ENCODE results near the gene BCAS3.
"Not testable (repeated sequence)": the region's sequence is repeated elsewhere in the genome, so short reads cannot be mapped to it uniquely, and the experiment has no call there.

BCAS3 gene

GRCh38 chr17:61225178-61225882 lies 547.7 kb downstream of the BCAS3 start:
- no peak for DNase-seq (ENCODE audit: low read depth in 3 of 3)

DNA sequence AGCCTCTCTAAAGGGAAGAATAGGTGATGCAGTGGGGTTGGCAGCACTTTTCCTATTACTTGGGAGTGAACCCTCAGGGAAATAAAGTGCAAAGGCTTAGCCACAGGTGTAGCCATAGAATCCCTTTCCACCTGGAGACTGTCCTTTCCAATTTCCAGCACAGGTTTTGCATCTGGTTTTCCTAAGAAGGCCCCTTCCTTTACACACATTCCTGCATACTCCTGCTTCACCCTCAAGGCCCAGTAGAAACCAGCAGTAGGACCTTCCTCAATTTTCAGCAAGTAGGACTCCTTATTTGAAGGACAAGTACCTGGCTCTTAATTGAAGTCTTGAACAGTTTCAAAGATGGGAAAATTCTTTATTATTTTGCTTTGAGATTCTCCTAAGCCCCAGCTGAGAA lies 550.2 kb downstream of the BCAS3 start:
- DNase-seq (ENCODE audit: low read depth in 3 of 3): no peak

GRCh38 chr17:61230461-61230860 lies 552.8 kb downstream of the BCAS3 start:
- DNase-seq (ENCODE audit: low read depth in 3 of 3): no peak

DNA sequence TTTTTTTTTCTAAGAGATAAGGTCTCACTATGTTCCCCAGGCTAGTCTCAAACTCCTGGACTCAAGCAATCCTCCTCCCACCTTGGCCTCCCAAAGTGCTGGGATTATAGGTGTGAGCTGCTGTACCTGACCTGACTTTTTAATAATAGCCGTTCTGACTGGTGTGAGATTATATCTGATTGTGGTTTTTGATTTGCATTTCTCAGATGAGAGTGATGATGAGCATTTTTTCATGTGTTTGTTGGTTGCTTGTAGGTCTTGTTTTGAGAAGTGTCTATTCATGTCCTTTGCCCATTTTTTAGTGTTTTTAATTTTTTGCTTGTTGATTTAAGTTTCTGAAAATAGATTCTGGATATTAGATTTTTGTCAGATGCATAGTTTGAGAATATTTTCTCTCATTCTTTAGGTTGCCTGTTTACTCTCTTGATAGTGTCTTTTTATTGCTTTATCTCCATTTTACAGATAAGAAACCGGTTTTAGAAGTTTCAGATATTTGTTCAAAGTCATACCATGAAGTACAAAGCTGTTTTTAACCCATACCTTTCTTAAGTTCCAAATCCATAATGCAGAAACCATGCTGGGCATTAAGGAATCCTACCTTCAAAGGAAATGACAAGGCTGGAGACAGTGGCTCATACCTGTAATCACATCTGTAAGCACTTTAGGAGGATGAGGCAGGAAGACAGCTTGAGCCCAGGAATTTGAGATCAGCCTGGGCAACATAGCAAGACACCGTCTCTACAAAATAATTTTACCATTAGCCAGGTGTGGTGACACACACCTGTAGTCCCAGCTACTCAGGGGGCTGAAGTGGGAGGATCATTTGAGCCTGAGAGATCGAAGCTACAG lies 553.5 kb downstream of the BCAS3 start:
- no peak for DNase-seq (ENCODE audit: low read depth in 3 of 3)

DNA sequence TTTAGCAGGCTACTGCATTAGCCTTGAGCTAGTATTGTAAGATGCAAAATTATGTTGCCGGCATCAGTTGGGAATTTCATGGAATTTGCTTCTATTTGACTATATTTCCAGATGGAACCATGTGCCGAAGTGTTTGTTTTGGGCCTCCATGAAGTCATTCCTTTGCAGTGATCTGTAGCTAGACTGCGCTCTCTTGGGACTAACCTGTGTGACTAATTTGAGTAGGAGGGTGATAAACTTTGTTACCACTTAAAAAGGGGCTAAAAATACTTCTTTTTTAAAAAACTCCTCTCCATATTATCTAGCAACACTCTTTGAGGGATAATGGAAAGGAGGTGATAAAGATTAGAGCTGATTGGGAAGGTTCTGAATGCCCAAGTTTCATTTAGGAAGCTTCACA lies 555.2 kb downstream of the BCAS3 start:
- no peak for DNase-seq (ENCODE audit: low read depth in 3 of 3)

DNA sequence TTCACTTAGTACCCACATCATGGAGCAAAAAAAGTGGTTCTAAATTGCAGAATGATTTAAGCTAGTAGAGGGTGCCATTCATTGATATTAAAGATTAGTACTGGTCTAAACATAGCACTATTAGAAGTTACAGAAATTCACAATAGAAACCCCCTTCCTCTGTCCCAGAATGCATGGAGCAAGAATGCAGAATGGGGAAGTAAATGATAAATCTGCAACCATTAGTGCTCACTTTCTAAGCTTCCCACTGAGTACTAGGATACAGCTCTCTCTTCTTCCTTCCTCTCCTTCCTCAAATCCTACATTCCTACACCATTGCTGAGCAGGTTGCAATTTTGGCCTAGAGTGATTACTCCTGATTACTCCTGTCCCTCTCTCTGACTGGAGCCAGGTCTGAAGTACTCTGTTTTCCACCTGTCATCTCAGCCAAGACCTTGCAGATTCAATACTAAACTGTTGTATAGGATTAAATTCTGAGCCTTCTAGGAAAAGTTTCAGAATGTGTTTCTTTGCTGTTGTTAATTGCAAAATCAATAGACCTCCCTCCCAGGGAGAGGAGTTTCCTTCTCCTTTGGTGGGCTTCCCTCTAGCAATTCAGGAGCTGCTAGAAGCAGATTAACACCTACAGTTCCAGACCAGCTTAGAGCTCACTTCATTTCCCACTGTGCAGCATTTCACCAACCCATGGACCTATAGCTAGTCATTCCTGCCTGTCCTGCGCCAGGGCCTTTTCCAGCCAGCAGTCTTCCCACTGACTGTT lies 556.5 kb downstream of the BCAS3 start:
- DNase-seq (ENCODE audit: low read depth in 3 of 3): no peak

- no peak for DNase-seq (ENCODE audit: low read depth in 3 of 3)
Measured at GRCh38 chr17:61235001-61235826, 557.6 kb downstream of the BCAS3 start.

DNA sequence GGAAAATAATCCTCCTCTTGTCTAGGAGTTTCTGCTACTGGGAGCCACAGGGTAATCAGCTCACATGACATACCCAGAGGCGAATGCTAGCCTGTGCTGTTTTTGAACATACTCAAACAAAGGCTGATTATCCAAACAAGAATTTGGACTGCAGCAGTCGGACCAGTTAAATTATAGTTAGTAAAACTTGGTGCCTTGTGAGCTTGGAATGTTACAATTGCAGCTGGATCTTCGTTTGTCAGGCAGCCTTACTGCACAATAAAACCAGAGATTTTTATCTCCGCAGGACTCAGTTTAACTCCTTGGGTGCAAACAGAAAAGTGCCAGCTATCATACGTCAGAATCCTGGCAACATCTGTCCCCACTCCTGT lies 558.2 kb downstream of the BCAS3 start:
- DNase-seq (ENCODE audit: low read depth in 3 of 3): no peak

GRCh38 chr17:61237275-61237674 lies 559.6 kb downstream of the BCAS3 start:
- no peak for DNase-seq (ENCODE audit: low read depth in 3 of 3)

- no peak for DNase-seq (ENCODE audit: low read depth in 3 of 3)
Measured at GRCh38 chr17:61238455-61238933, 560.8 kb downstream of the BCAS3 start.

DNA sequence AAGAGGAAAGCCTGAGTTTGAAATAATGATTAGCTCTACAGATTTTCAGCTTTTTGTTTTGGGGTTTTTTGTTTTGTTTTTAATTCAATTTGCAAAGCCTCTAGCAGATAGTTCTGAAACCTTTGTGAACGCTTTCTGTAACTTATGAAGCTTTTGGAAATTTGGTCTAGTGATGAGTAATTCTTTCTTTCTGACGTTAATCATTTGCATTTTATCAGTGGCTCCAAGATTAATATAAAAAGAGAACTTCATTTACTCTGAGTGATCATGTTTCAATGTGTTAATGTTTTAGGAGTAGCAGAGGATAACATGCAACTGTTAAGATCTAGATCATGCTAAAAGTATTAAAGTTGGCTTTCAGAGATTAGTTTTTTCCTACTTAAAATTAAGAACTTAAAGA lies 561.7 kb downstream of the BCAS3 start:
- DNase-seq (ENCODE audit: low read depth in 3 of 3): no peak

GRCh38 chr17:61239953-61240352 lies 562.3 kb downstream of the BCAS3 start:
- DNase-seq (ENCODE audit: low read depth in 3 of 3): no peak

DNA sequence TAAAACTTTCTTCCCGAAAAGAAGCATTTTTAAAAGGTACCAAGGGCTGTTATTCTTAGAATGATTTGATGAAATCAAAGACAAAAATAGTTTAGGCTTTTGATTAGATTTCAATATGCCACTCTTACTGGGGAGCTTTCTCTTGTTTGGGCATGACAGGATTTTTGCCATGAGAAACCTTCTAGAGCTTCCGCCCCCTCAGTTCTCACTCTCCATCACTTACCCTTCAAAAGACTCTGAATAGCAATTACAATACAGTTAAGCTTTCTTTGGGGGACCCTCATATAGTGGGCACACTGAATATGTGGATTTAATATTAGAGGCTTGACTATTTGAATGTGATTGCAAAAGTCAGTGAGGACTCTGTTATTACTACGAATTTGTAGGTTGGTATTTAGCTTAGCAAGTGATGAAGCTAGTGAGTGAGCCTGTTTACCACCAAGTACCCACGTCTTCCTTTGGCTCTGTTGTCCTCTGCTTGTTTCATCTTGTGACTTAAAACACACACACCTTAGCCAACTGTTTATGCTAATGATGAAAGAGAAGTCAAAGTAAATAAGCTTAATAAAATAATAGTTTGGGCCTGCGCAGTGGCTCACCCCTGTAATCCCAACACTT lies 563.3 kb downstream of the BCAS3 start:
- no peak for DNase-seq (ENCODE audit: low read depth in 3 of 3)

- not testable (repeated sequence) for DNase-seq (ENCODE audit: low read depth in 3 of 3)
Measured at GRCh38 chr17:61244988-61245387, 567.3 kb downstream of the BCAS3 start.

- DNase-seq (ENCODE audit: low read depth in 3 of 3): no peak
Measured at GRCh38 chr17:61245706-61246135, 568.1 kb downstream of the BCAS3 start.

- DNase-seq (ENCODE audit: low read depth in 3 of 3): no peak
Measured at GRCh38 chr17:61247439-61247838, 569.8 kb downstream of the BCAS3 start.

GRCh38 chr17:61248399-61248798 lies 570.7 kb downstream of the BCAS3 start:
- no peak for DNase-seq (ENCODE audit: low read depth in 3 of 3)

GRCh38 chr17:61249649-61250299 lies 572.1 kb downstream of the BCAS3 start:
- DNase-seq (ENCODE audit: low read depth in 3 of 3): no peak

GRCh38 chr17:61250335-61250890 lies 572.8 kb downstream of the BCAS3 start:
- no peak for DNase-seq (ENCODE audit: low read depth in 3 of 3)

Data from stimulated activated CD4-positive, alpha-beta T cell treated with anti-CD3 and anti-CD28 coated beads, TNF-alpha, amount 100 ng/mL, for 4 hours (primary cell).